HepG2 (cell line): Measurements from ENCODE around the gene TUBA4A. TPM values are rescaled to one million over a fixed set of nuclear protein-coding genes. Genes with fewer than 3 reads are reported as not detected.

Experiments
- ARNTL ChIP-seq: sonication (generic); formaldehyde crosslinking; IDR thresholded peaks from 2 replicates; pipeline ENCODE4 v1.4.0; 2020; ENCODE audit warnings: mild to moderate bottlenecking, missing genetic modification reagents
- HNRNPLL ChIP-seq: fragments of 200-400 bp; formaldehyde crosslinking; IDR thresholded peaks from 2 replicates; pipeline ENCODE4 v1.6.1; 2017; ENCODE audit warnings: mild to moderate bottlenecking, low read depth, low read length; ENCODE audit not compliant: poor library complexity, severe bottlenecking
- JUND ChIP-seq: sonication (generic); formaldehyde crosslinking; IDR thresholded peaks from 2 replicates; pipeline ENCODE4 v1.8.0; 2022; ENCODE audit warnings: mild to moderate bottlenecking, missing genetic modification reagents
- KDM6A ChIP-seq: IDR thresholded peaks from 2 replicates; pipeline ENCODE4 v1.6.1; 2016; ENCODE audit warnings: low read depth
- KMT2B ChIP-seq: IDR thresholded peaks from 2 replicates; pipeline ENCODE4 v1.6.1; 2016; ENCODE audit warnings: missing genetic modification reagents, missing compliant biosample characterization
- NCOR1 ChIP-seq: fragments of 200-600 bp; sonication (generic); IDR thresholded peaks from 2 replicates; pipeline ENCODE4 v1.7.0; 2017; ENCODE audit warnings: antibody characterized with exemption, low read length, borderline replicate concordance
- THAP11 ChIP-seq: IDR thresholded peaks from 2 replicates; pipeline ENCODE4 v1.6.1; 2016; ENCODE audit warnings: missing biosample characterization, missing genetic modification reagents
- TSC22D2 ChIP-seq: sonication (generic); formaldehyde crosslinking; IDR thresholded peaks from 2 replicates; pipeline ENCODE4 v1.5.1; 2020; ENCODE audit warnings: missing genetic modification reagents, mild to moderate bottlenecking, borderline replicate concordance
- ZNF597 ChIP-seq: sonication (generic); formaldehyde crosslinking; IDR thresholded peaks from 2 replicates; pipeline ENCODE4 v1.5.0; 2020; ENCODE audit warnings: missing genetic modification reagents
- ZNF710 ChIP-seq: sonication (generic); formaldehyde crosslinking; IDR thresholded peaks from 2 replicates; pipeline ENCODE4 v1.5.0; 2020; ENCODE audit warnings: mild to moderate bottlenecking, missing genetic modification reagents, borderline replicate concordance
- ZNF878 ChIP-seq: sonication (generic); formaldehyde crosslinking; IDR thresholded peaks from 2 replicates; pipeline ENCODE4 v1.8.1; 2023; ENCODE audit warnings: mild to moderate bottlenecking, missing genetic modification reagents, moderate library complexity
- polyA plus RNA-seq, 8 experiments: library from polyadenylated mRNA; depleted of rRNA in 3 of 8; stranded (reverse) in 7 of 8; unstranded in 1 of 8; fragments of >200 nt; fragmentation: Illumina TruSeq in 4 of 8; extraction: Trizol in 4 of 8; gene quantifications; 2 replicates each; pipeline versions ENCODE4 v1.2.1 to v1.2.3, GENCODE V29; 2011 to 2016; ENCODE audit warnings: low read depth in 4 of 8, missing spikeins in 1 of 8, mixed read lengths in 1 of 8; ENCODE audit not compliant: insufficient read depth in 1 of 8
- total RNA-seq, 5 experiments: library from RNA; depleted of rRNA; stranded (reverse); fragments of >200 nt; fragmentation: Illumina TruSeq; extraction: Trizol; gene quantifications; 2 replicates each; pipeline ENCODE4 v1.2.3, GENCODE V29; 2016; ENCODE audit warnings: low read depth in 1 of 5
- TF ChIP-seq, protein P1 (sequence below): sonication (generic); formaldehyde crosslinking; IDR thresholded peaks from 2 replicates; pipeline ENCODE4 v1.4.0; 2020; ENCODE audit warnings: missing genetic modification reagents
- TF ChIP-seq, protein P2 (sequence below): sonication (generic); formaldehyde crosslinking; IDR thresholded peaks from 2 replicates; pipeline ENCODE4 v1.4.0; 2020; ENCODE audit warnings: missing genetic modification reagents
- TF ChIP-seq, protein P3 (sequence below): sonication (generic); formaldehyde crosslinking; IDR thresholded peaks from 2 replicates; pipeline ENCODE4 v1.4.0; 2020; ENCODE audit warnings: missing genetic modification reagents, borderline replicate concordance

TUBA4A gene
- total and polyA plus RNA-seq, 2 of the 13 experiments (the other 11 are each of a cell fraction or from before 2014, with no cell fraction given): 1.3 to 12.7 TPM

DNA sequence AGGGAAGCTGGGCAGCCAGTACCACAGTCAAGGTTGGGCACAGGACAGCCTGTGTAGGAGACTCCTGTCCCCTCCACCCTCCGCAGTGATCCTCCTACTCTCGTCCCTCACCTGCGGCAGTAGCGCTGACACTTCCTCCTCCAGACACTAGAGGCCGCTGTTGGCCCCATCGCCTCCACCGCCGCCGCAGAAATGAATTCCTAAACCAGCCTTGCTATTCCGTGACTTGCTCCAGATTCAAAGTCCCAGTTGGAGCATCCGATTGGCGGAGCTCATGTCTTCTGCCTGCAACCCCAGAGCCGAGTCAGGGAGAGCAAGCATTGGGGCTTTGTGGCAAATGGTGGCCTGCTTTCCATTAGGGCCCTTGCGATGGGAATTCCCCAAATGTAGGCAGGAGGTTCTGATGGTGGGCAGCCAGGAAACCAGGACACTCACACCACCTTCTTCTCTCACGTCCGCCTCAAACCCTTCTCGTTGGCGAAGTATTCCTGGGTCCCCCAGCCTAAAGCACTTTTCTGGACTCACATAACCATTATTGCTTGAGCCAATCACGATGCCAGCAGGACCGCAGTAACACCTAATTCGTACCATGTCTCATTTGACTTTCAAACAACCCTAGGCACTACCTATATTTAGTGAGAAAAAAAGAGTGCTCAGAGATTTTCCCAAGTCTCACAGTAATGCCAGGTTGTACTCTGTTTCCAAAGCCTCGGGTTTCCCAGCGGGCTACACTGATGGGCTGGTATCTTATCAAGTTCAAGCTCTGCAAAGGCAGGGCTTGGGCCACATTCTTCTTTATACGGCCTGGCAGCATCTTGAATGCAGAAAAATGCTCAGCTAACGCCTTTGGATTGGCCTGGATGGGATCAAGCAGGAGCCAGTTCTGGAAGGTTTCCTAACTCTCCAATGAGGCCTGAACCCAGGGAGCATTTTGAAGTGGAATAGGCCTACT lies 24.3 kb upstream of the TUBA4A start (continued):
- TF ChIP-seq ZNF878: no peak
- peak; percentile 38; the same call in 1 of the 2 replicates for TF ChIP-seq ZNF710
- peak; percentile 69; the same call in 1 of the 2 replicates for TF ChIP-seq TSC22D2 (CRISPR knock-in tag)
- TF ChIP-seq ZNF597 (CRISPR knock-in tag): no peak
- no peak for TF ChIP-seq KDM6A (CRISPR knock-in tag)
- peak; percentile 35; the same call in 1 of the 2 replicates for TF ChIP-seq KMT2B (CRISPR knock-in tag)
- TF ChIP-seq, protein P1, sequence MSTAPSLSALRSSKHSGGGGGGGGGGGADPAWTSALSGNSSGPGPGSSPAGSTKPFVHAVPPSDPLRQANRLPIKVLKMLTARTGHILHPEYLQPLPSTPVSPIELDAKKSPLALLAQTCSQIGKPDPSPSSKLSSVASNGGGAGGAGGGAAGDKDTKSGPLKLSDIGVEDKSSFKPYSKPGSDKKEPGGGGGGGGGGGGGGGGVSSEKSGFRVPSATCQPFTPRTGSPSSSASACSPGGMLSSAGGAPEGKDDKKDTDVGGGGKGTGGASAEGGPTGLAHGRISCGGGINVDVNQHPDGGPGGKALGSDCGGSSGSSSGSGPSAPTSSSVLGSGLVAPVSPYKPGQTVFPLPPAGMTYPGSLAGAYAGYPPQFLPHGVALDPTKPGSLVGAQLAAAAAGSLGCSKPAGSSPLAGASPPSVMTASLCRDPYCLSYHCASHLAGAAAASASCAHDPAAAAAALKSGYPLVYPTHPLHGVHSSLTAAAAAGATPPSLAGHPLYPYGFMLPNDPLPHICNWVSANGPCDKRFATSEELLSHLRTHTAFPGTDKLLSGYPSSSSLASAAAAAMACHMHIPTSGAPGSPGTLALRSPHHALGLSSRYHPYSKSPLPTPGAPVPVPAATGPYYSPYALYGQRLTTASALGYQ (CRISPR knock-in tag): no peak
- TF ChIP-seq THAP11 (CRISPR knock-in tag): peak; percentile 67
- TF ChIP-seq, protein P2, sequence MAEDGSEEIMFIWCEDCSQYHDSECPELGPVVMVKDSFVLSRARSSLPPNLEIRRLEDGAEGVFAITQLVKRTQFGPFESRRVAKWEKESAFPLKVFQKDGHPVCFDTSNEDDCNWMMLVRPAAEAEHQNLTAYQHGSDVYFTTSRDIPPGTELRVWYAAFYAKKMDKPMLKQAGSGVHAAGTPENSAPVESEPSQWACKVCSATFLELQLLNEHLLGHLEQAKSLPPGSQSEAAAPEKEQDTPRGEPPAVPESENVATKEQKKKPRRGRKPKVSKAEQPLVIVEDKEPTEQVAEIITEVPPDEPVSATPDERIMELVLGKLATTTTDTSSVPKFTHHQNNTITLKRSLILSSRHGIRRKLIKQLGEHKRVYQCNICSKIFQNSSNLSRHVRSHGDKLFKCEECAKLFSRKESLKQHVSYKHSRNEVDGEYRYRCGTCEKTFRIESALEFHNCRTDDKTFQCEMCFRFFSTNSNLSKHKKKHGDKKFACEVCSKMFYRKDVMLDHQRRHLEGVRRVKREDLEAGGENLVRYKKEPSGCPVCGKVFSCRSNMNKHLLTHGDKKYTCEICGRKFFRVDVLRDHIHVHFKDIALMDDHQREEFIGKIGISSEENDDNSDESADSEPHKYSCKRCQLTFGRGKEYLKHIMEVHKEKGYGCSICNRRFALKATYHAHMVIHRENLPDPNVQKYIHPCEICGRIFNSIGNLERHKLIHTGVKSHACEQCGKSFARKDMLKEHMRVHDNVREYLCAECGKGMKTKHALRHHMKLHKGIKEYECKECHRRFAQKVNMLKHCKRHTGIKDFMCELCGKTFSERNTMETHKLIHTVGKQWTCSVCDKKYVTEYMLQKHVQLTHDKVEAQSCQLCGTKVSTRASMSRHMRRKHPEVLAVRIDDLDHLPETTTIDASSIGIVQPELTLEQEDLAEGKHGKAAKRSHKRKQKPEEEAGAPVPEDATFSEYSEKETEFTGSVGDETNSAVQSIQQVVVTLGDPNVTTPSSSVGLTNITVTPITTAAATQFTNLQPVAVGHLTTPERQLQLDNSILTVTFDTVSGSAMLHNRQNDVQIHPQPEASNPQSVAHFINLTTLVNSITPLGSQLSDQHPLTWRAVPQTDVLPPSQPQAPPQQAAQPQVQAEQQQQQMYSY (CRISPR knock-in tag): no peak
- no peak for TF ChIP-seq NCOR1
- TF ChIP-seq, protein P3, sequence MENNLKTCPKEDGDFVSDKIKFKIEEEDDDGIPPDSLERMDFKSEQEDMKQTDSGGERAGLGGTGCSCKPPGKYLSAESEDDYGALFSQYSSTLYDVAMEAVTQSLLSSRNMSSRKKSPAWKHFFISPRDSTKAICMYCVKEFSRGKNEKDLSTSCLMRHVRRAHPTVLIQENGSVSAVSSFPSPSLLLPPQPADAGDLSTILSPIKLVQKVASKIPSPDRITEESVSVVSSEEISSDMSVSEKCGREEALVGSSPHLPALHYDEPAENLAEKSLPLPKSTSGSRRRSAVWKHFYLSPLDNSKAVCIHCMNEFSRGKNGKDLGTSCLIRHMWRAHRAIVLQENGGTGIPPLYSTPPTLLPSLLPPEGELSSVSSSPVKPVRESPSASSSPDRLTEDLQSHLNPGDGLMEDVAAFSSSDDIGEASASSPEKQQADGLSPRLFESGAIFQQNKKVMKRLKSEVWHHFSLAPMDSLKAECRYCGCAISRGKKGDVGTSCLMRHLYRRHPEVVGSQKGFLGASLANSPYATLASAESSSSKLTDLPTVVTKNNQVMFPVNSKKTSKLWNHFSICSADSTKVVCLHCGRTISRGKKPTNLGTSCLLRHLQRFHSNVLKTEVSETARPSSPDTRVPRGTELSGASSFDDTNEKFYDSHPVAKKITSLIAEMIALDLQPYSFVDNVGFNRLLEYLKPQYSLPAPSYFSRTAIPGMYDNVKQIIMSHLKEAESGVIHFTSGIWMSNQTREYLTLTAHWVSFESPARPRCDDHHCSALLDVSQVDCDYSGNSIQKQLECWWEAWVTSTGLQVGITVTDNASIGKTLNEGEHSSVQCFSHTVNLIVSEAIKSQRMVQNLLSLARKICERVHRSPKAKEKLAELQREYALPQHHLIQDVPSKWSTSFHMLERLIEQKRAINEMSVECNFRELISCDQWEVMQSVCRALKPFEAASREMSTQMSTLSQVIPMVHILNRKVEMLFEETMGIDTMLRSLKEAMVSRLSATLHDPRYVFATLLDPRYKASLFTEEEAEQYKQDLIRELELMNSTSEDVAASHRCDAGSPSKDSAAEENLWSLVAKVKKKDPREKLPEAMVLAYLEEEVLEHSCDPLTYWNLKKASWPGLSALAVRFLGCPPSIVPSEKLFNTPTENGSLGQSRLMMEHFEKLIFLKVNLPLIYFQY (CRISPR knock-in tag): no peak
- TF ChIP-seq JUND (CRISPR knock-in tag): no peak
- no peak for TF ChIP-seq ARNTL
- peak; percentile 96 for TF ChIP-seq HNRNPLL
